Measurements from ENCODE around the gene ADAM22.

DNA sequence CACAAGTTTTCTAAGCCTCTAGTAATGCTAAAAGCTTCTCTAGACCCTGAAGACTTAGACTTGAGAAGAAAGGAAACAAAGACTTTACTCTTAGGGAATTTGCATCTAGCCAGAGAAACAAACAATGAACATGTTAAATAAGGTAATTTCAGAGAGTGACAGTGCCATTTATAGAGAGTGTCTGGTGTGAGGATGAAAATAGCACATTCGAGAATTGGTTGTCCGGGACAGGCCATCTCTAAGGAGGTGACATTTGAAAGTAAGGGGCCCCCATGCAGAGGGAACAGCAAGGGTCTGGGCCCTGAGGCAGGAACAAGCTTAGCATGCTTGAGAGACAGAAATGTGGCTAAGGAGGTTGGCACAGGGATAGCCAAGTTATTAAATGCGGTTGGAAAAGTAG, 48.1 kb downstream of the ADAM22 start:
- no peak for TF ChIP-seq FOXP2 (optimal IDR thresholded peaks at IDR 0.05; ENCODE audit: borderline replicate concordance, extremely low read depth, extremely low read length, insufficient read depth)
- TF ChIP-seq, protein P1, sequence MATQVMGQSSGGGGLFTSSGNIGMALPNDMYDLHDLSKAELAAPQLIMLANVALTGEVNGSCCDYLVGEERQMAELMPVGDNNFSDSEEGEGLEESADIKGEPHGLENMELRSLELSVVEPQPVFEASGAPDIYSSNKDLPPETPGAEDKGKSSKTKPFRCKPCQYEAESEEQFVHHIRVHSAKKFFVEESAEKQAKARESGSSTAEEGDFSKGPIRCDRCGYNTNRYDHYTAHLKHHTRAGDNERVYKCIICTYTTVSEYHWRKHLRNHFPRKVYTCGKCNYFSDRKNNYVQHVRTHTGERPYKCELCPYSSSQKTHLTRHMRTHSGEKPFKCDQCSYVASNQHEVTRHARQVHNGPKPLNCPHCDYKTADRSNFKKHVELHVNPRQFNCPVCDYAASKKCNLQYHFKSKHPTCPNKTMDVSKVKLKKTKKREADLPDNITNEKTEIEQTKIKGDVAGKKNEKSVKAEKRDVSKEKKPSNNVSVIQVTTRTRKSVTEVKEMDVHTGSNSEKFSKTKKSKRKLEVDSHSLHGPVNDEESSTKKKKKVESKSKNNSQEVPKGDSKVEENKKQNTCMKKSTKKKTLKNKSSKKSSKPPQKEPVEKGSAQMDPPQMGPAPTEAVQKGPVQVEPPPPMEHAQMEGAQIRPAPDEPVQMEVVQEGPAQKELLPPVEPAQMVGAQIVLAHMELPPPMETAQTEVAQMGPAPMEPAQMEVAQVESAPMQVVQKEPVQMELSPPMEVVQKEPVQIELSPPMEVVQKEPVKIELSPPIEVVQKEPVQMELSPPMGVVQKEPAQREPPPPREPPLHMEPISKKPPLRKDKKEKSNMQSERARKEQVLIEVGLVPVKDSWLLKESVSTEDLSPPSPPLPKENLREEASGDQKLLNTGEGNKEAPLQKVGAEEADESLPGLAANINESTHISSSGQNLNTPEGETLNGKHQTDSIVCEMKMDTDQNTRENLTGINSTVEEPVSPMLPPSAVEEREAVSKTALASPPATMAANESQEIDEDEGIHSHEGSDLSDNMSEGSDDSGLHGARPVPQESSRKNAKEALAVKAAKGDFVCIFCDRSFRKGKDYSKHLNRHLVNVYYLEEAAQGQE (IDR thresholded peaks at IDR 0.05; ENCODE audit: insufficient read depth in 1 of 2, low read depth in 2 of 2, low read length in 2 of 2) = no peak

All from PFSK-1 (cell line).